K562 (cell line): Measurements from ENCODE around the gene ORC1. TPM values are rescaled to one million over a fixed set of nuclear protein-coding genes. Genes with fewer than 3 reads are reported as not detected.

Experiments used
- ATAC-seq: fragments of 200-7000 bp; cut with Tn5 transposase; 3 replicates; pipeline ENCODE4 v1.9.1; 2020; ENCODE audit warnings: moderate library complexity
- BruUV-seq: library from RNA; stranded (reverse); fragments of 400-500 nt; replicated peaks from 2 replicates; lab custom pipeline; 2021; lab: Mats Ljungman, UMichigan
- CTCF ChIA-PET: fragments of 300-600 bp; formaldehyde crosslinking; extraction: SDS; loops from one replicate; lab custom pipeline; 2021; ENCODE audit warnings: low intra/inter-chr PET ratio; lab: Yijun Ruan, JAX
- POLR2A ChIA-PET: fragments of 300-600, 350-650 bp; sonication (Branson Sonifier 250); formaldehyde crosslinking; extraction: SDS; loops from one replicate; lab custom pipeline; 2021; ENCODE audit warnings: antibody characterized with exemption, inconsistent platforms; lab: Yijun Ruan, JAX
- DNase-seq, 4 experiments: peaks; one replicate each; pipeline versions ENCODE4 v3.0.0 to v3.0.0-alpha.2; 2011 to 2018; ENCODE audit warnings: low spot score in 3 of 4, mixed read lengths in 3 of 4; ENCODE audit errors: extremely low read depth in 1 of 4
- FAIRE-seq: peaks from 2 replicates; lab custom pipeline; 2011; peaks lifted over from hg19 to GRCh38; lab: Jason Lieb, UNC
- H2AFZ ChIP-seq: 2 replicates; pipeline ENCODE4 v1.6.0; 2011; ENCODE audit warnings: low read depth, low read length, control low read depth, inconsistent platforms
- H3K27ac ChIP-seq: fragments of 200-600 bp; 3 replicates; pipeline ENCODE4 v1.8.0; 2011; ENCODE audit warnings: low read depth, mild to moderate bottlenecking, control low read depth, inconsistent platforms, low read length, moderate library complexity, mixed read lengths; ENCODE audit errors: extremely low read depth
- H3K27me3 ChIP-seq, 2 experiments: fragments of 300-600 bp in 1 of 2; 2 replicates in 1 of 2; 3 replicates in 1 of 2; pipeline versions ENCODE4 v1.6.0 to v1.8.0; 2011; ENCODE audit warnings: inconsistent platforms in 2 of 2, low read length in 2 of 2, mild to moderate bottlenecking in 1 of 2, mixed read lengths in 1 of 2, moderate library complexity in 1 of 2; ENCODE audit not compliant: control insufficient read depth in 2 of 2, insufficient read depth in 2 of 2
- H3K36me3 ChIP-seq: fragments of 300-600 bp; 3 replicates; pipeline ENCODE4 v1.8.0; 2011; ENCODE audit warnings: mild to moderate bottlenecking, low read length, inconsistent platforms; ENCODE audit not compliant: control insufficient read depth, insufficient read depth
- H3K4me1 ChIP-seq, 2 experiments: fragments of 200-600 bp in 1 of 2; replicated peaks in 1 of 2; 2 replicates in 1 of 2; 3 replicates in 1 of 2; pipeline versions ENCODE4 v1.5.1 to v1.8.0; 2011; ENCODE audit warnings: inconsistent platforms in 2 of 2, low read length in 2 of 2, mild to moderate bottlenecking in 1 of 2, mixed read lengths in 1 of 2, moderate library complexity in 1 of 2; ENCODE audit not compliant: control insufficient read depth in 2 of 2, insufficient read depth in 2 of 2
- H3K4me2 ChIP-seq: 2 replicates; pipeline ENCODE4 v1.6.1; 2011; ENCODE audit warnings: low read length, control low read depth, inconsistent platforms, mixed read lengths; ENCODE audit not compliant: insufficient read depth
- H3K4me3 ChIP-seq: fragments of 200-600 bp; sonication (generic), shearing (Covaris generic); 2 replicates; pipeline ENCODE4 v1.5.1; 2016; ENCODE audit warnings: control low read depth, inconsistent platforms
- H3K79me2 ChIP-seq: fragments of 200-600 bp; 3 replicates; pipeline ENCODE4 v1.8.0; 2011; ENCODE audit warnings: low read length, inconsistent platforms; ENCODE audit not compliant: control insufficient read depth, insufficient read depth
- H3K9ac ChIP-seq, 2 experiments: 2 replicates each; pipeline versions ENCODE4 v1.6.0 to v1.6.1; 2011; ENCODE audit warnings: low read depth in 2 of 2, low read length in 2 of 2, control low read depth in 1 of 2, inconsistent platforms in 1 of 2, mild to moderate bottlenecking in 1 of 2, mixed read lengths in 1 of 2; ENCODE audit not compliant: insufficient read depth in 1 of 2
- H3K9me1 ChIP-seq: one replicate; pipeline ENCODE4 v1.6.0; 2011; ENCODE audit warnings: inconsistent platforms, mild to moderate bottlenecking, low read length, moderate library complexity; ENCODE audit not compliant: control insufficient read depth, insufficient read depth
- H3K9me3 ChIP-seq: replicated peaks from 2 replicates; pipeline ENCODE4 v1.5.1; 2011; ENCODE audit warnings: low read depth, low read length, inconsistent platforms; ENCODE audit not compliant: control insufficient read depth, insufficient read depth
- H4K20me1 ChIP-seq: replicated peaks from 2 replicates; pipeline ENCODE4 v1.6.1; 2011; ENCODE audit warnings: low read length, inconsistent platforms, mixed read lengths; ENCODE audit not compliant: control insufficient read depth, insufficient read depth
- ARHGAP35 ChIP-seq: fragments of 450-650 bp; IDR thresholded peaks from 2 replicates; pipeline ENCODE4 v1.6.1; 2018; ENCODE audit not compliant: partially characterized antibody
- ATF6 ChIP-seq: sonication (generic); formaldehyde crosslinking; IDR thresholded peaks from 2 replicates; pipeline ENCODE4 v1.4.0; 2020; ENCODE audit warnings: mild to moderate bottlenecking, missing genetic modification reagents
- BRCA1 ChIP-seq, 2 experiments: fragments of 450-650 bp in 1 of 2; sonication (generic) in 1 of 2; formaldehyde crosslinking in 1 of 2; IDR thresholded peaks; 2 replicates each; pipeline versions ENCODE4 v1.5.0 to v1.6.1; 2017 to 2020; ENCODE audit warnings: mild to moderate bottlenecking in 1 of 2, missing genetic modification reagents in 1 of 2
- CSDE1 ChIP-seq, 2 experiments: fragments of 450-650 bp; IDR thresholded peaks; 2 replicates each; pipeline ENCODE4 v1.6.1; 2016; ENCODE audit warnings: mild to moderate bottlenecking in 1 of 2
- DNMT1 ChIP-seq: fragments of 450-650 bp; IDR thresholded peaks from 2 replicates; pipeline ENCODE4 v1.6.1; 2016; ENCODE audit warnings: antibody characterized with exemption, mild to moderate bottlenecking
- ELF2 ChIP-seq: fragments of 250-450 bp; sonication (Bioruptor Pico); IDR thresholded peaks from 2 replicates; pipeline ENCODE4 v1.5.0; 2021; ENCODE audit warnings: mild to moderate bottlenecking
- FOXJ3 ChIP-seq: sonication (generic); formaldehyde crosslinking; IDR thresholded peaks from 2 replicates; pipeline ENCODE4 v1.4.0; 2020; ENCODE audit warnings: mild to moderate bottlenecking, missing genetic modification reagents
- HDAC6 ChIP-seq: IDR thresholded peaks from 2 replicates; pipeline ENCODE4 v1.6.1; 2012; ENCODE audit warnings: low read depth, mild to moderate bottlenecking, control low read depth, inconsistent platforms, low read length, moderate library complexity
- HMGN3 ChIP-seq: IDR thresholded peaks from 2 replicates; pipeline ENCODE4 v1.6.1; 2011; ENCODE audit warnings: borderline replicate concordance, low read depth, mild to moderate bottlenecking, mixed read lengths, low read length; ENCODE audit not compliant: insufficient read length; ENCODE audit errors: extremely low read depth
- IRF2 ChIP-seq: sonication (generic); formaldehyde crosslinking; IDR thresholded peaks from 2 replicates; pipeline ENCODE4 v1.8.1; 2022; ENCODE audit warnings: mild to moderate bottlenecking, missing genetic modification reagents
- L3MBTL2 ChIP-seq: fragments of 450-650 bp; IDR thresholded peaks from 2 replicates; pipeline ENCODE4 v1.6.1; 2016; ENCODE audit warnings: mild to moderate bottlenecking, moderate library complexity
- NUFIP1 ChIP-seq: fragments of 450-650 bp; IDR thresholded peaks from 2 replicates; pipeline ENCODE4 v1.6.1; 2018; ENCODE audit not compliant: partially characterized antibody
- PCBP2 ChIP-seq: fragments of 200-400 bp; formaldehyde crosslinking; IDR thresholded peaks from 2 replicates; pipeline ENCODE4 v1.6.1; 2018; ENCODE audit warnings: low read length, low read depth, mild to moderate bottlenecking, moderate library complexity; ENCODE audit not compliant: poor library complexity, severe bottlenecking
- SNIP1 ChIP-seq: fragments of 450-650 bp; IDR thresholded peaks from 2 replicates; pipeline ENCODE4 v1.7.1; 2017; ENCODE audit warnings: low read depth, mild to moderate bottlenecking
- THRB ChIP-seq: fragments of 450-650 bp; formaldehyde crosslinking; conservative IDR thresholded peaks from 2 replicates; pipeline ENCODE4 v1.4.0; 2022; ENCODE audit warnings: mild to moderate bottlenecking, missing genetic modification characterization
- YY1 ChIP-seq, 3 experiments: IDR thresholded peaks; 2 replicates each; pipeline ENCODE4 v1.6.1; 2011; ENCODE audit warnings: low read length in 2 of 3, mild to moderate bottlenecking in 2 of 3, moderate library complexity in 2 of 3, borderline replicate concordance in 1 of 3, control low read depth in 1 of 3, low read depth in 1 of 3; ENCODE audit not compliant: insufficient read depth in 3 of 3, insufficient replicate concordance in 2 of 3, control insufficient read depth in 1 of 3, insufficient read length in 1 of 3; ENCODE audit errors: extremely low read depth in 1 of 3
- ZFX ChIP-seq: sonication (generic); formaldehyde crosslinking; IDR thresholded peaks from 2 replicates; pipeline ENCODE4 v1.8.0; 2022; ENCODE audit warnings: mild to moderate bottlenecking, missing genetic modification reagents, moderate library complexity
- ZNF274 ChIP-seq: IDR thresholded peaks from 2 replicates; pipeline ENCODE4 v1.6.1; 2011; ENCODE audit warnings: low read depth, mild to moderate bottlenecking, low read length, moderate library complexity, borderline replicate concordance
- ZNF551 ChIP-seq: fragments of 250-450 bp; sonication (Bioruptor Pico); IDR thresholded peaks from 2 replicates; pipeline ENCODE4 v1.5.0; 2021; ENCODE audit warnings: mild to moderate bottlenecking, moderate library complexity
- ZNF79 ChIP-seq: fragments of 250-450 bp; sonication (Bioruptor Pico); IDR thresholded peaks from 2 replicates; pipeline ENCODE4 v1.4.0; 2020; ENCODE audit warnings: low read depth, mild to moderate bottlenecking, moderate library complexity
- WGBS: fragments of 100-300 bp; shearing (Covaris generic); methylation state at CpG from one replicate; pipeline ENCODE4 v1.1.6; 2016; ENCODE audit warnings: low coverage, mixed read lengths; ENCODE audit not compliant: insufficient coverage; ENCODE audit errors: missing lambda C conversion rate; 5-methylcytosine and 5-hydroxymethylcytosine counted together
- in situ Hi-C: fragments of 300-500 bp; cut with MboI; formaldehyde crosslinking; loops from 4 replicates; pipeline ENCODE4 v1.15.0; 2018; ENCODE audit warnings: inconsistent platforms, mixed read lengths
- intact Hi-C: fragments of 100-400 bp; cut with micrococcal nuclease; formaldehyde crosslinking; loops from 2 replicates; pipeline ENCODE4 v1.14.2; 2022
- polyA plus RNA-seq, 8 experiments: library from polyadenylated mRNA; depleted of rRNA in 4 of 8; stranded (reverse) in 5 of 8; unstranded in 3 of 8; fragments of >200 nt; fragmentation: Nextera tagmentation in 2 of 8; fragmentation: Illumina TruSeq in 1 of 8; extraction: Ambion mirVana in 2 of 8; extraction: Trizol in 1 of 8; gene quantifications; 2 replicates each; pipeline versions ENCODE4 v1.2.1 to v1.2.3, GENCODE V29; 2011 to 2014; ENCODE audit warnings: inconsistent platforms in 1 of 8, missing spikeins in 1 of 8
- total RNA-seq, 7 experiments: library from RNA; depleted of rRNA in 6 of 7; stranded (reverse); fragments of >200 nt in 6 of 7; fragmentation: Illumina TruSeq in 2 of 7; extraction: Trizol in 2 of 7; gene quantifications; 2 replicates each; pipeline versions ENCODE4 v1.2.1 to v1.2.3, GENCODE V29; 2011 to 2021; ENCODE audit warnings: low replicate concordance in 1 of 7

Gene ORC1
- total and polyA plus RNA-seq, 9 of the 15 experiments (the other 6 are each of a cell fraction or from before 2014, with no cell fraction given), result 26.4 to 91.6 (median 69.7) TPM

GRCh38 chr1:52436817-52437216 is 32.6 kb upstream of the ORC1 start (continued):
- TF ChIP-seq THRB (no peak), L3MBTL2 (no peak), ELF2 (CRISPR knock-in tag) (no peak), NUFIP1 (no peak), FOXJ3 (CRISPR knock-in tag) (no peak), YY1 (IDR thresholded peaks at IDR 0.05; ENCODE audit: borderline replicate concordance in 1 of 3, control insufficient read depth in 1 of 3, extremely low read depth in 1 of 3, insufficient read depth in 3 of 3, insufficient read length in 1 of 3, insufficient replicate concordance in 2 of 3, low read depth in 1 of 3, low read length in 2 of 3) (no peak), ZNF79 (CRISPR knock-in tag) (no peak), IRF2 (CRISPR knock-in tag) (no peak)

GRCh38 chr1:52435650-52436049 is 31.4 kb upstream of the ORC1 start:
- 85% methylated on average over 1 of the region's 1 CpG for WGBS
- in situ Hi-C loops (no loop called here), intact Hi-C loops (no loop called here)
- no peaks in the 10 kb centered on the region for H3K4me1 ChIP-seq
- H2AFZ ChIP-seq, result no peak overlapping the region
- no peaks in the 10 kb centered on the region for H3K9me1 ChIP-seq
- DNase-seq (no peak), ATAC-seq (no peak), FAIRE-seq (peak; percentile 6)
- no peak overlapping the region for H3K9ac ChIP-seq
- H3K4me2 ChIP-seq, result no peak overlapping the region
- H4K20me1 ChIP-seq, result no peaks in the 10 kb centered on the region
- CTCF ChIA-PET, result no interaction called here
- no TSS peak for BruUV-seq
- no peaks in the 10 kb centered on the region for H3K27me3 ChIP-seq
- H3K27ac ChIP-seq, result no peak overlapping the region
- POLR2A ChIA-PET, result interaction anchor here (0.6 kb wide), 1 partner anchor 192 kb away, joined by 4 read pairs; no protein-coding TSS in a partner anchor
- peaks cover 54% of the 10 kb centered on the region for H3K36me3 ChIP-seq
- H3K79me2 ChIP-seq, result no peaks in the 10 kb centered on the region
- H3K9me3 ChIP-seq, result no peaks in the 10 kb centered on the region
- H3K4me3 ChIP-seq, result no peak overlapping the region
- no peak for TF ChIP-seq ATF6
- TF ChIP-seq SNIP1, result no peak
- no peak for TF ChIP-seq HMGN3
- no peak for TF ChIP-seq CSDE1 (IDR thresholded peaks at IDR 0.05)
- TF ChIP-seq DNMT1, result no peak
- no peak for TF ChIP-seq ZNF274
- TF ChIP-seq BRCA1 (IDR thresholded peaks at IDR 0.05), result no peak
- no peak for TF ChIP-seq BRCA1 (CRISPR knock-in tag; IDR thresholded peaks at IDR 0.05)
- TF ChIP-seq ZFX (CRISPR knock-in tag), result no peak
- no peak for TF ChIP-seq ELF2 (CRISPR knock-in tag)
- no peak for TF ChIP-seq ARHGAP35
- TF ChIP-seq ZNF551 (CRISPR knock-in tag), result no peak
- TF ChIP-seq PCBP2, result no peak
- TF ChIP-seq HDAC6, result no peak
